ENCODE results near the gene EML4. TPM values are rescaled to one million over a fixed set of nuclear protein-coding genes. Genes with fewer than 3 reads are reported as not detected.
"Not testable (repeated sequence)": the region's sequence is repeated elsewhere in the genome, so short reads cannot be mapped to it uniquely, and the experiment has no call there.

EML4 gene
- total and polyA plus RNA-seq, 9 donors: 11.6 to 46.5 (median 31.5) TPM

- Histone ChIP-seq H3K27ac (no peak overlapping the region), H3K4me3 (no peak overlapping the region), H3K36me3 (no peaks in the 10 kb centered on the region), H3K27me3 (no peaks in the 10 kb centered on the region), H3K9me3 (no peaks in the 10 kb centered on the region), H3K4me1 (ENCODE audit: insufficient read depth) (peaks cover 4% of the 10 kb centered on the region)
- TF ChIP-seq EP300 (IDR thresholded peaks at IDR 0.05) (no peak), CTCF (IDR thresholded peaks at IDR 0.05) (no peak), POLR2A (IDR thresholded peaks at IDR 0.05) (no peak)
- 88 to 97% (median 93%) methylated on average over 11 of the region's 11 CpGs for WGBS, 3 donors
- intact Hi-C loops (cut with DNase I): no loop called here
- no peak for DNase-seq
These were observed 35.4 kb upstream of the EML4 start for GRCh38 chr2:42133771-42134195.

GRCh38 chr2:42134401-42134932 is 34.7 kb upstream of the EML4 start:
- H3K9me3 ChIP-seq; DNase-seq; H3K27ac ChIP-seq; intact Hi-C loops (cut with DNase I); H3K36me3 ChIP-seq; H3K4me3 ChIP-seq; H3K4me1 ChIP-seq (ENCODE audit: insufficient read depth); H3K27me3 ChIP-seq: not testable (repeated sequence)
- WGBS, 3 donors: 88 to 91% (median 90%) methylated on average over 10 of the region's 10 CpGs

GRCh38 chr2:42135381-42136312 is 33.5 kb upstream of the EML4 start:
- H3K27me3 ChIP-seq: no peaks in the 10 kb centered on the region
- H3K9me3 ChIP-seq: no peaks in the 10 kb centered on the region
- H3K27ac ChIP-seq: no peak overlapping the region
- H3K4me1 ChIP-seq (ENCODE audit: insufficient read depth): peaks cover 5% of the 10 kb centered on the region
- intact Hi-C loops (cut with DNase I): no loop called here
- no peak overlapping the region for H3K4me3 ChIP-seq
- WGBS, 3 donors: 89 to 91% (median 90%) methylated on average over 4 of the region's 4 CpGs
- H3K36me3 ChIP-seq: no peaks in the 10 kb centered on the region
- no peak for DNase-seq
- TF ChIP-seq CTCF (IDR thresholded peaks at IDR 0.05): no peak
- TF ChIP-seq EP300 (IDR thresholded peaks at IDR 0.05): no peak
- TF ChIP-seq POLR2A (IDR thresholded peaks at IDR 0.05): no peak

GRCh38 chr2:42136782-42137124 is 32.4 kb upstream of the EML4 start:
- intact Hi-C loops (cut with DNase I): no loop called here
- WGBS, 3 donors: 87 to 91% (median 90%) methylated on average over 2 of the region's 2 CpGs
- TF ChIP-seq CTCF (IDR thresholded peaks at IDR 0.05): no peak
- no peak for TF ChIP-seq EP300 (IDR thresholded peaks at IDR 0.05)
- no peak for TF ChIP-seq POLR2A (IDR thresholded peaks at IDR 0.05)
- H3K4me1 ChIP-seq (ENCODE audit: insufficient read depth): peaks cover 5% of the 10 kb centered on the region
- no peaks in the 10 kb centered on the region for H3K27me3 ChIP-seq
- DNase-seq: no peak
- no peaks in the 10 kb centered on the region for H3K36me3 ChIP-seq
- H3K27ac ChIP-seq: no peak overlapping the region
- H3K9me3 ChIP-seq: no peaks in the 10 kb centered on the region
- H3K4me3 ChIP-seq: no peak overlapping the region

Data from ovary (tissue), 9 donors.